Panc1 (cell line): ENCODE results near the gene ENTPD1. TPM values are rescaled to one million over a fixed set of nuclear protein-coding genes. Genes with fewer than 3 reads are reported as not detected.
"Not testable (repeated sequence)": the region's sequence is repeated elsewhere in the genome, so short reads cannot be mapped to it uniquely, and the experiment has no call there.

ENCODE experiments used
- ATAC-seq: fragments of 200-7000 bp; cut with Tn5 transposase; 2 replicates; pipeline ENCODE4 v1.9.1; 2020; ENCODE audit warnings: mild to moderate bottlenecking, moderate library complexity
- BruUV-seq: library from RNA; stranded (reverse); fragments of 400-500 nt; replicated peaks from 2 replicates; lab custom pipeline; 2021; lab: Mats Ljungman, UMichigan
- CTCF ChIA-PET: fragments of 300-600 bp; sonication (Branson Sonifier 250); formaldehyde crosslinking; loops from one replicate; lab custom pipeline; 2022; ENCODE audit warnings: antibody characterized with exemption; lab: Charles Lee
- POLR2A ChIA-PET: fragments of 300-600 bp; sonication (Branson Sonifier 250); formaldehyde crosslinking; loops from one replicate; lab custom pipeline; 2022; ENCODE audit warnings: antibody characterized with exemption; lab: Charles Lee
- DNase-seq: peaks from one replicate; pipeline ENCODE4 v3.0.0-alpha.2; 2010; ENCODE audit warnings: low read depth, low spot score
- H3K27ac ChIP-seq: 2 replicates; pipeline ENCODE4 v1.5.1; 2011; ENCODE audit warnings: mild to moderate bottlenecking, low read length, inconsistent platforms
- H3K27me3 ChIP-seq: fragments of 200-500 bp; sonication (Bioruptor generic); 2 replicates; pipeline ENCODE4 v1.6.0; 2014; ENCODE audit warnings: low read length, inconsistent platforms; ENCODE audit not compliant: control insufficient read depth, insufficient read depth
- H3K36me3 ChIP-seq: fragments of 200-500 bp; sonication (Bioruptor generic); 2 replicates; pipeline ENCODE4 v1.5.1; 2014; ENCODE audit warnings: inconsistent platforms, mild to moderate bottlenecking, low read length, moderate library complexity; ENCODE audit not compliant: control insufficient read depth, insufficient read depth
- H3K4me1 ChIP-seq: 2 replicates; pipeline ENCODE4 v1.5.1; 2011; ENCODE audit warnings: inconsistent platforms, mild to moderate bottlenecking, low read length, moderate library complexity; ENCODE audit not compliant: control insufficient read depth, insufficient read depth
- H3K4me3 ChIP-seq, 2 experiments: 2 replicates each; pipeline ENCODE4 v1.5.1; 2011 to 2012; ENCODE audit warnings: low read depth in 2 of 2, low read length in 2 of 2, mild to moderate bottlenecking in 2 of 2, inconsistent platforms in 1 of 2, moderate library complexity in 1 of 2
- H3K9me3 ChIP-seq: fragments of 200-500 bp; sonication (Bioruptor generic); 2 replicates; pipeline ENCODE4 v1.5.1; 2014; ENCODE audit warnings: low read depth, mild to moderate bottlenecking, inconsistent platforms, low read length, moderate library complexity; ENCODE audit not compliant: control insufficient read depth, insufficient read depth
- POLR2AphosphoS5 ChIP-seq: IDR thresholded peaks from 2 replicates; pipeline ENCODE4 v1.6.1; 2012; ENCODE audit warnings: mild to moderate bottlenecking, low read depth, low read length, moderate library complexity
- SIN3A ChIP-seq: IDR thresholded peaks from 2 replicates; pipeline ENCODE4 v1.6.1; 2012; ENCODE audit warnings: low read depth, mild to moderate bottlenecking, low read length, moderate library complexity, borderline replicate concordance; ENCODE audit not compliant: insufficient read depth
- TCF7L2 ChIP-seq: IDR thresholded peaks from 2 replicates; pipeline ENCODE4 v1.6.1; 2011; ENCODE audit warnings: mild to moderate bottlenecking, low read depth, low read length, inconsistent platforms
- in situ Hi-C: cut with HindIII; loops from 2 replicates; pipeline ENCODE4 v1.10.0; 2016; ENCODE audit warnings: low sequenced_read_pairs, low pct_unique_long_range_greater_than_20kb
- intact Hi-C: fragments of 100-400 bp; cut with micrococcal nuclease; formaldehyde crosslinking; loops from one replicate; pipeline ENCODE4 v1.10.0; 2022; ENCODE audit not compliant: unreplicated experiment
- total RNA-seq: library from RNA; stranded (reverse); gene quantifications from one replicate; pipeline ENCODE4 v1.2.1, GENCODE V29; 2021; ENCODE audit not compliant: unreplicated experiment
- TF ChIP-seq, protein P1 (sequence below): fragments of 450-650 bp; IDR thresholded peaks from 2 replicates; pipeline ENCODE4 v1.5.1; 2017; ENCODE audit warnings: mild to moderate bottlenecking
- TF ChIP-seq, protein P2 (sequence below), 2 experiments: IDR thresholded peaks; 2 replicates each; pipeline ENCODE4 v1.6.1; 2011 to 2012; ENCODE audit warnings: low read depth in 2 of 2, control low read depth in 1 of 2, low read length in 1 of 2, mild to moderate bottlenecking in 1 of 2, moderate library complexity in 1 of 2; ENCODE audit not compliant: insufficient read depth in 1 of 2

The ENTPD1 gene
- total RNA-seq, 1 experiment from 2014 or later: 0.31 TPM

DNA sequence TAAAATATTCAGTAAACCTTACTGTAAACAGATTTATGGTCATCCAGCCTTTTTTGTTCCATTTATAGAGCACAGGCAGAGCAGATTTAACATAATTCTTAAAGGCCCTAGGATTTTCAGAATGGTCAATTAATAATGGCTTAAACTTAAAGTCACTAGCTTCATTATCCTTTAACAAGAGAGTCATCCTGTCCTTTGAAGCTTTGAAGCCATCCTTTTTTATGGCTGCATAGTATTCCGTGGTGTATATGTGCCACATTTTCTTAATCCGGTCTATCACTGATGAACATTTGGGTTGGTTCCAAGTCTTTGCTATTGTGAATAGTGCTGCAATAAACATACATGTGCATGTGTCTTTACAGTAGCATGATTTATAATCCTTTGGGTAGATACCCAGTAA, 17.5 kb downstream of the ENTPD1 start:
- H3K36me3 ChIP-seq, intact Hi-C loops, H3K9me3 ChIP-seq, POLR2A ChIA-PET, ATAC-seq, H3K27ac ChIP-seq, in situ Hi-C loops, DNase-seq, BruUV-seq, H3K4me3 ChIP-seq, H3K4me1 ChIP-seq, H3K27me3 ChIP-seq, CTCF ChIA-PET: not testable (repeated sequence)

DNA sequence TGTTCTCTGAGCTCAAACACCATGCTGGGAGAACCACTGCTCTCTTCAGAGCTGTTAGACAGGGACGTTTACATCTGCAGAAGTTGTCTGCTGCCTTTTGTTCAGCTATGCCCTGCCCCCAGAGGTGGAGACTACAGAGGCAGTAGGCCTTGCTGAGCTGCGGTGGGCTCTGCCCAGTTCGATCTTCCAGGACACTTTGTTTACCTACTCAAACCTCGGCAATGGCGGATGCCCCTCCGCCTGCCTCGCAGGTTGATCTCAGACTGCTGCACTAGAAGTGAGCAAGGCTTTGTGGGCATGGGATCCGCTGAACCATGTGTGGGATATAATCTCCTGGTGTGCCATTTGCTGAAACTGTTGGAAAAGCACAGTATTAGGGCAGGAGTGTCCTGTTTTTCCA, 21.7 kb downstream of the ENTPD1 start:
- in situ Hi-C loops, POLR2A ChIA-PET, H3K4me3 ChIP-seq, H3K27me3 ChIP-seq, DNase-seq, H3K4me1 ChIP-seq, CTCF ChIA-PET, BruUV-seq, H3K36me3 ChIP-seq, H3K9me3 ChIP-seq, intact Hi-C loops, ATAC-seq, H3K27ac ChIP-seq: not testable (repeated sequence)

DNA sequence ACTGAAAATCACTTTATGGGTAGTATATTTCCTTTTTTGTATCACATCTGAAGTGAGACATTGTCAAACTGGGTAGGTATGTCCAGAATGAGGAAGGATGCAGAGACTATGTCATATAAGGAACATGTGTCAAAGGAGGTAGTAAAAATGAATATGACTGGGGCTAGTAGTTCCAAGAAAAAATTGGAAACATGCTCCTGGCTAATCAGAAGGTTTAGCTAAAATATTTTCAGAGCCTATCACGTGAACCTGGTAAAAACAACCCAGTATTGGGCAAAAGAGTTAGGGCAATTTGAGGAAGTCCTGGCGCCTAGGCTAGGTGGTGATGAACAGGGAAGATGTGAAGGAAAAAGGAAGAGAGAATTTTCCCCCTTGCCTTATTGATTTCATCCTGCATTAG, 26.4 kb downstream of the ENTPD1 start:
- no TSS peak for BruUV-seq
- ChIA-PET CTCF (no interaction called here), POLR2A (interaction anchor here (0.6 kb wide), 1 partner anchor 9 kb away, joined by 3 read pairs; no protein-coding TSS in a partner anchor)
- no peak for DNase-seq
- no peak for ATAC-seq
- no peaks in the 10 kb centered on the region for H3K36me3 ChIP-seq
- no peak overlapping the region for H3K4me3 ChIP-seq
- TF ChIP-seq TCF7L2: no peak
- no peak for TF ChIP-seq POLR2AphosphoS5
- TF ChIP-seq SIN3A: no peak
- TF ChIP-seq, protein P1, sequence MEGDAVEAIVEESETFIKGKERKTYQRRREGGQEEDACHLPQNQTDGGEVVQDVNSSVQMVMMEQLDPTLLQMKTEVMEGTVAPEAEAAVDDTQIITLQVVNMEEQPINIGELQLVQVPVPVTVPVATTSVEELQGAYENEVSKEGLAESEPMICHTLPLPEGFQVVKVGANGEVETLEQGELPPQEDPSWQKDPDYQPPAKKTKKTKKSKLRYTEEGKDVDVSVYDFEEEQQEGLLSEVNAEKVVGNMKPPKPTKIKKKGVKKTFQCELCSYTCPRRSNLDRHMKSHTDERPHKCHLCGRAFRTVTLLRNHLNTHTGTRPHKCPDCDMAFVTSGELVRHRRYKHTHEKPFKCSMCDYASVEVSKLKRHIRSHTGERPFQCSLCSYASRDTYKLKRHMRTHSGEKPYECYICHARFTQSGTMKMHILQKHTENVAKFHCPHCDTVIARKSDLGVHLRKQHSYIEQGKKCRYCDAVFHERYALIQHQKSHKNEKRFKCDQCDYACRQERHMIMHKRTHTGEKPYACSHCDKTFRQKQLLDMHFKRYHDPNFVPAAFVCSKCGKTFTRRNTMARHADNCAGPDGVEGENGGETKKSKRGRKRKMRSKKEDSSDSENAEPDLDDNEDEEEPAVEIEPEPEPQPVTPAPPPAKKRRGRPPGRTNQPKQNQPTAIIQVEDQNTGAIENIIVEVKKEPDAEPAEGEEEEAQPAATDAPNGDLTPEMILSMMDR: no peak
- TF ChIP-seq, protein P2, sequence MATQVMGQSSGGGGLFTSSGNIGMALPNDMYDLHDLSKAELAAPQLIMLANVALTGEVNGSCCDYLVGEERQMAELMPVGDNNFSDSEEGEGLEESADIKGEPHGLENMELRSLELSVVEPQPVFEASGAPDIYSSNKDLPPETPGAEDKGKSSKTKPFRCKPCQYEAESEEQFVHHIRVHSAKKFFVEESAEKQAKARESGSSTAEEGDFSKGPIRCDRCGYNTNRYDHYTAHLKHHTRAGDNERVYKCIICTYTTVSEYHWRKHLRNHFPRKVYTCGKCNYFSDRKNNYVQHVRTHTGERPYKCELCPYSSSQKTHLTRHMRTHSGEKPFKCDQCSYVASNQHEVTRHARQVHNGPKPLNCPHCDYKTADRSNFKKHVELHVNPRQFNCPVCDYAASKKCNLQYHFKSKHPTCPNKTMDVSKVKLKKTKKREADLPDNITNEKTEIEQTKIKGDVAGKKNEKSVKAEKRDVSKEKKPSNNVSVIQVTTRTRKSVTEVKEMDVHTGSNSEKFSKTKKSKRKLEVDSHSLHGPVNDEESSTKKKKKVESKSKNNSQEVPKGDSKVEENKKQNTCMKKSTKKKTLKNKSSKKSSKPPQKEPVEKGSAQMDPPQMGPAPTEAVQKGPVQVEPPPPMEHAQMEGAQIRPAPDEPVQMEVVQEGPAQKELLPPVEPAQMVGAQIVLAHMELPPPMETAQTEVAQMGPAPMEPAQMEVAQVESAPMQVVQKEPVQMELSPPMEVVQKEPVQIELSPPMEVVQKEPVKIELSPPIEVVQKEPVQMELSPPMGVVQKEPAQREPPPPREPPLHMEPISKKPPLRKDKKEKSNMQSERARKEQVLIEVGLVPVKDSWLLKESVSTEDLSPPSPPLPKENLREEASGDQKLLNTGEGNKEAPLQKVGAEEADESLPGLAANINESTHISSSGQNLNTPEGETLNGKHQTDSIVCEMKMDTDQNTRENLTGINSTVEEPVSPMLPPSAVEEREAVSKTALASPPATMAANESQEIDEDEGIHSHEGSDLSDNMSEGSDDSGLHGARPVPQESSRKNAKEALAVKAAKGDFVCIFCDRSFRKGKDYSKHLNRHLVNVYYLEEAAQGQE (IDR thresholded peaks at IDR 0.05; ENCODE audit: insufficient read depth in 1 of 2, low read depth in 2 of 2, low read length in 1 of 2): no peak
- in situ Hi-C loops: no loop called here
- H3K27ac ChIP-seq: no peak overlapping the region
- no peaks in the 10 kb centered on the region for H3K9me3 ChIP-seq
- H3K27me3 ChIP-seq: peaks cover 3% of the 10 kb centered on the region
- intact Hi-C loops: no loop called here
- no peaks in the 10 kb centered on the region for H3K4me1 ChIP-seq
